Measurements from ENCODE around the gene RHOB. TPM values are rescaled to one million over a fixed set of nuclear protein-coding genes. Genes with fewer than 3 reads are reported as not detected.
"Not testable (repeated sequence)": the region's sequence is repeated elsewhere in the genome, so short reads cannot be mapped to it uniquely, and the experiment has no call there.

Gene RHOB
- total RNA-seq, 1 experiment from 2014 or later: 92.2 TPM

- DNase-seq (ENCODE audit: low read depth): no peak
These were observed 43.7 kb downstream of the RHOB start for GRCh38 chr2:20490300-20491181.

- no peak for DNase-seq (ENCODE audit: low read depth)
These were observed 45.1 kb downstream of the RHOB start for GRCh38 chr2:20491739-20492531.

- DNase-seq (ENCODE audit: low read depth): not testable (repeated sequence)
These were observed 46.2 kb downstream of the RHOB start for GRCh38 chr2:20493095-20493494.

GRCh38 chr2:20494241-20494640 lies 47.4 kb downstream of the RHOB start:
- DNase-seq (ENCODE audit: low read depth): peak; percentile 27

GRCh38 chr2:20496076-20496872 lies 49.4 kb downstream of the RHOB start:
- peak; percentile 93 for DNase-seq (ENCODE audit: low read depth)

GRCh38 chr2:20496942-20497341 lies 50.1 kb downstream of the RHOB start:
- DNase-seq (ENCODE audit: low read depth): no peak

Other genes starting within 250 kb of the RHOB start
- 73.1 and 83.5 TPM in 2 replicates for gene SDC1, start 221.9 kb upstream of the RHOB start, total RNA-seq (2014; rRNA removed)
- gene PUM2, start 96.2 kb upstream of the RHOB start, total RNA-seq (2014; rRNA removed): 21.2 and 27.4 TPM in 2 replicates
- gene HS1BP3, start 204.0 kb downstream of the RHOB start, total RNA-seq (2014; rRNA removed): 24.6 and 34.2 TPM in 2 replicates
- gene GDF7, start 220.1 kb downstream of the RHOB start, total RNA-seq (2014; rRNA removed): not detected in 2 replicates

All from LHCN-M2 (cell line).